K562 (cell line): ENCODE data around the gene COX18. TPM values are rescaled to one million over a fixed set of nuclear protein-coding genes. Genes with fewer than 3 reads are reported as not detected.
A peak's percentile ranks its signal among the peaks of the same experiment; 100 is the strongest.

ENCODE experiments used
- BACH1 ChIP-seq: fragments of 200-800 bp; sonication (Bioruptor generic); IDR thresholded peaks from 2 replicates; pipeline ENCODE4 v1.6.1; 2016; ENCODE audit warnings: missing genetic modification characterization, missing compliant biosample characterization
- BHLHE40 ChIP-seq: IDR thresholded peaks from 2 replicates; pipeline ENCODE4 v1.6.1; 2011; ENCODE audit warnings: low read length, improper control_type of control experiment
- CREB3 ChIP-seq: fragments of 450-650 bp; conservative IDR thresholded peaks from 2 replicates; pipeline ENCODE4 v1.6.1; 2016; ENCODE audit warnings: missing genetic modification characterization, low read depth, mild to moderate bottlenecking, missing compliant biosample characterization, moderate library complexity
- DLX4 ChIP-seq: fragments of 250-450 bp; sonication (Bioruptor Pico); IDR thresholded peaks from 2 replicates; pipeline ENCODE4 v1.6.1; 2021; ENCODE audit warnings: mild to moderate bottlenecking
- FOXA1 ChIP-seq: fragments of 450-650 bp; IDR thresholded peaks from 2 replicates; pipeline ENCODE4 v1.6.1; 2016; ENCODE audit warnings: mild to moderate bottlenecking, borderline replicate concordance
- MCM7 ChIP-seq, 2 experiments: fragments of 450-650 bp; IDR thresholded peaks; 2 replicates each; pipeline ENCODE4 v1.6.1; 2016 to 2018
- MEF2D ChIP-seq: conservative IDR thresholded peaks from 2 replicates; pipeline ENCODE4 v1.6.1; 2016; ENCODE audit warnings: low read depth, missing genetic modification characterization, missing compliant biosample characterization
- MNT ChIP-seq, 2 experiments: fragments of 450-650 bp; conservative IDR thresholded peaks; 2 replicates each; pipeline ENCODE4 v1.6.1; 2017; ENCODE audit warnings: mild to moderate bottlenecking in 2 of 2, moderate library complexity in 2 of 2
- MYC ChIP-seq, 2 experiments: fragments of 250-450 bp in 1 of 2; sonication (Bioruptor Pico) in 1 of 2; IDR thresholded peaks; 2 replicates each; pipeline versions ENCODE4 v1.5.1 to v1.6.1; 2012 to 2021; ENCODE audit warnings: low read depth in 2 of 2, borderline replicate concordance in 1 of 2, improper control_type of control experiment in 1 of 2, low read length in 1 of 2, mild to moderate bottlenecking in 1 of 2, moderate library complexity in 1 of 2
- OTX1 ChIP-seq: fragments of 450-650 bp; formaldehyde crosslinking; IDR thresholded peaks from 2 replicates; pipeline ENCODE4 v1.4.0; 2022; ENCODE audit warnings: mild to moderate bottlenecking
- PHTF2 ChIP-seq: fragments of 250-450 bp; sonication (Bioruptor Pico); IDR thresholded peaks from 2 replicates; pipeline ENCODE4 v1.5.0; 2021; ENCODE audit warnings: mild to moderate bottlenecking
- SETDB1 ChIP-seq: IDR thresholded peaks from one replicate; pipeline ENCODE4 v1.6.1; 2012; ENCODE audit warnings: low read length, control low read depth, inconsistent platforms
- SMAD1 ChIP-seq: fragments of 150-350 bp; IDR thresholded peaks from 2 replicates; pipeline ENCODE4 v1.6.1; 2014; ENCODE audit warnings: low read length, low read depth; ENCODE audit not compliant: partially characterized antibody
- U2AF2 ChIP-seq: fragments of 200-400 bp; formaldehyde crosslinking; optimal IDR thresholded peaks from 2 replicates; pipeline ENCODE3; 2017; ENCODE audit warnings: low read depth, mild to moderate bottlenecking, low read length
- ZBTB5 ChIP-seq: fragments of 450-650 bp; IDR thresholded peaks from 2 replicates; pipeline ENCODE4 v1.6.1; 2017; ENCODE audit warnings: antibody characterized with exemption
- ZBTB7A ChIP-seq: IDR thresholded peaks from 2 replicates; pipeline ENCODE4 v1.6.1; 2011; ENCODE audit warnings: low read depth, mild to moderate bottlenecking, low read length, moderate library complexity, borderline replicate concordance; ENCODE audit not compliant: control insufficient read depth
- ZNF395 ChIP-seq: fragments of 200-800 bp; sonication (Bioruptor generic); IDR thresholded peaks from 2 replicates; pipeline ENCODE4 v1.6.1; 2017; ENCODE audit warnings: missing genetic modification characterization, missing compliant biosample characterization
- ZNF445 ChIP-seq: fragments of 250-450 bp; sonication (Bioruptor Pico); IDR thresholded peaks from 2 replicates; pipeline ENCODE4 v1.4.0; 2020; ENCODE audit warnings: low read depth, mild to moderate bottlenecking, moderate library complexity
- ZNF551 ChIP-seq: fragments of 250-450 bp; sonication (Bioruptor Pico); IDR thresholded peaks from 2 replicates; pipeline ENCODE4 v1.5.0; 2021; ENCODE audit warnings: mild to moderate bottlenecking, moderate library complexity
- polyA plus RNA-seq, 8 experiments: library from polyadenylated mRNA; depleted of rRNA in 4 of 8; stranded (reverse) in 5 of 8; unstranded in 3 of 8; fragments of >200 nt; fragmentation: Nextera tagmentation in 2 of 8; fragmentation: Illumina TruSeq in 1 of 8; extraction: Ambion mirVana in 2 of 8; extraction: Trizol in 1 of 8; gene quantifications; 2 replicates each; pipeline versions ENCODE4 v1.2.1 to v1.2.3, GENCODE V29; 2011 to 2014; ENCODE audit warnings: inconsistent platforms in 1 of 8, missing spikeins in 1 of 8
- total RNA-seq, 7 experiments: library from RNA; depleted of rRNA in 6 of 7; stranded (reverse); fragments of >200 nt in 6 of 7; fragmentation: Illumina TruSeq in 2 of 7; extraction: Trizol in 2 of 7; gene quantifications; 2 replicates each; pipeline versions ENCODE4 v1.2.1 to v1.2.3, GENCODE V29; 2011 to 2021; ENCODE audit warnings: low replicate concordance in 1 of 7

COX18 gene
- total and polyA plus RNA-seq, 9 of the 15 experiments (the other 6 are each of a cell fraction or from before 2014, with no cell fraction given) = 7.0 to 21.3 (median 14.7) TPM

GRCh38 chr4:73103799-73104503, 34.4 kb upstream of the COX18 start (continued):
- TF ChIP-seq MNT (conservative IDR thresholded peaks at IDR 0.05) = peak; percentile 83 to 84
- TF ChIP-seq BACH1 (tag) = peak; percentile 65; the same call in 1 of the 2 replicates
- TF ChIP-seq SETDB1 = no peak
- peak; percentile 53; the same call in 1 of the 2 replicates for TF ChIP-seq ZNF395 (CRISPR knock-in tag)
- TF ChIP-seq DLX4 = no peak
- TF ChIP-seq MEF2D = no peak
- no peak for TF ChIP-seq ZNF445
- TF ChIP-seq MYC (IDR thresholded peaks at IDR 0.05; ENCODE audit: low read depth, low read length) = peak; percentile 67
- no peak for TF ChIP-seq MYC (CRISPR knock-in tag; IDR thresholded peaks at IDR 0.05; ENCODE audit: borderline replicate concordance, low read depth)
- no peak for TF ChIP-seq OTX1
- TF ChIP-seq U2AF2 = no peak
- TF ChIP-seq ZBTB7A = no peak
- TF ChIP-seq BHLHE40 = no peak
- TF ChIP-seq MCM7 (IDR thresholded peaks at IDR 0.05) = no peak
- TF ChIP-seq ZNF551 (CRISPR knock-in tag) = no peak
- no peak for TF ChIP-seq PHTF2 (CRISPR knock-in tag)
- TF ChIP-seq FOXA1 = no peak
- TF ChIP-seq CREB3 = no peak
- no peak for TF ChIP-seq SMAD1
- no peak for TF ChIP-seq ZBTB5
